ENCODE results near the gene ZNF423.

GRCh38 chr16:49852279-49852678 lies 3.6 kb downstream of the ZNF423 start:
- TF ChIP-seq EZH2 (IDR thresholded peaks at IDR 0.05; ENCODE audit: borderline replicate concordance, low read length) (no peak), CTCF (IDR thresholded peaks at IDR 0.05; ENCODE audit: low read length) (no peak)
